Natural killer cell (primary cell): ENCODE results near the gene HIGD2B. TPM values are rescaled to one million over a fixed set of nuclear protein-coding genes. Genes with fewer than 3 reads are reported as not detected.
"Not testable (repeated sequence)": the region's sequence is repeated elsewhere in the genome, so short reads cannot be mapped to it uniquely, and the experiment has no call there.

Experiments
- ATAC-seq, 3 donors: fragments of 150-1000 bp in 2 of 3; fragments of 200-7000 bp in 1 of 3; cut with Tn5 transposase; 1 replicate in 1 of 3; 2 replicates in 2 of 3; pipeline ENCODE4 v1.10.0; 2021; ENCODE audit warnings: mild to moderate bottlenecking in 2 of 3, moderate library complexity in 2 of 3
- DNase-seq, 2 donors: peaks; one replicate each; pipeline versions ENCODE4 v3.0.0 to v3.0.0-alpha.2; 2013 to 2021; ENCODE audit warnings: mixed read lengths in 1 of 2
- H3K27ac ChIP-seq: one replicate; pipeline ENCODE4 v1.5.1; 2013; ENCODE audit warnings: mild to moderate bottlenecking, low read length
- H3K27me3 ChIP-seq: one replicate; pipeline ENCODE4 v1.6.1; 2013; ENCODE audit warnings: low read length; ENCODE audit not compliant: control insufficient read depth, insufficient read depth
- H3K36me3 ChIP-seq: one replicate; pipeline ENCODE4 v1.6.1; 2013; ENCODE audit warnings: low read length; ENCODE audit not compliant: control insufficient read depth, insufficient read depth
- H3K4me1 ChIP-seq: one replicate; pipeline ENCODE4 v1.6.1; 2013; ENCODE audit warnings: low read length; ENCODE audit not compliant: control insufficient read depth, insufficient read depth
- H3K4me3 ChIP-seq: one replicate; pipeline ENCODE4 v1.5.1; 2013; ENCODE audit warnings: low read length
- H3K9me3 ChIP-seq: one replicate; pipeline ENCODE4 v1.6.1; 2013; ENCODE audit warnings: low read length; ENCODE audit not compliant: control insufficient read depth, insufficient read depth
- H3K27ac Mint-ChIP-seq, 2 donors: one replicate each; pipeline ENCODE4 v1.8.0; 2022; ENCODE audit warnings: mild to moderate bottlenecking in 2 of 2, mixed read lengths in 2 of 2, moderate library complexity in 1 of 2
- H3K27me3 Mint-ChIP-seq, 2 donors: one replicate each; pipeline ENCODE4 v1.8.0; 2022; ENCODE audit warnings: low read depth in 2 of 2, mixed read lengths in 2 of 2
- H3K36me3 Mint-ChIP-seq: one replicate; pipeline ENCODE4 v1.8.0; 2022; ENCODE audit warnings: mixed read lengths
- H3K4me1 Mint-ChIP-seq, 2 donors: one replicate each; pipeline ENCODE4 v1.8.0; 2022; ENCODE audit warnings: mixed read lengths in 2 of 2
- H3K4me3 Mint-ChIP-seq: one replicate; pipeline ENCODE4 v1.8.0; 2022; ENCODE audit warnings: mild to moderate bottlenecking, moderate library complexity, mixed read lengths
- H3K9me3 Mint-ChIP-seq, 2 donors: one replicate each; pipeline ENCODE4 v1.8.0; 2022; ENCODE audit warnings: mixed read lengths in 2 of 2
- WGBS: methylation state at CpG from one replicate; pipeline ENCODE4 v1.1.7; 2013; ENCODE audit warnings: missing lambda C conversion rate; ENCODE audit not compliant: insufficient coverage; 5-methylcytosine and 5-hydroxymethylcytosine counted together
- intact Hi-C: fragments of 100-400 bp; cut with micrococcal nuclease; formaldehyde crosslinking; loops from one replicate; pipeline ENCODE4 v1.14.2; 2022
- total RNA-seq, 4 donors: library from RNA; stranded (reverse); fragments of 120-200 nt in 1 of 4; gene quantifications; one replicate each; pipeline versions ENCODE4 v1.2.3 to v1.2.4, GENCODE V29; 2013 to 2022

The HIGD2B gene
- total RNA-seq, 3 donors from 2014 or later (not counting 1 experiment from before 2014, with no cell fraction given), result 0.88 to 1.8 (median 1.1) TPM

DNA sequence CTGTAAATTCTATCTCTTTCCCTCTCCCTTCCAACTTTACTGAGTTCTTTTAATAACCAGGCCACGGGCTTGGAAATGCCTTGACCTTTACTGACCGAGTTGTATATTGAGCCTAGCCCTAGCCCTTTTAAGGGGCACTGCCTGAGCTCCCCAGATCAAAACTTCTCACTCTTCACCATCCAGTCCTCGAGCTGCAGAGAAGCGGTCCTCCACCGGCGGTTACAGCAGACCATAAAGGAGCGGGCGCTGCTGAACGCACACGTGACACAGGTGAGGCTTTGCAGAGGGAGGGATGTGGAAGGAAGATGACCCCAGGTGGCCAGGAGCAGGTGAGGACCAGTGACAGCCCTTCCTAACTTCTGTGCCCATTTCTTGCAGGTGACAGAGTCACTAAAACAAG lies 24.9 kb downstream of the HIGD2B start:
- not testable (repeated sequence) for H3K9me3 Mint-ChIP-seq

DNA sequence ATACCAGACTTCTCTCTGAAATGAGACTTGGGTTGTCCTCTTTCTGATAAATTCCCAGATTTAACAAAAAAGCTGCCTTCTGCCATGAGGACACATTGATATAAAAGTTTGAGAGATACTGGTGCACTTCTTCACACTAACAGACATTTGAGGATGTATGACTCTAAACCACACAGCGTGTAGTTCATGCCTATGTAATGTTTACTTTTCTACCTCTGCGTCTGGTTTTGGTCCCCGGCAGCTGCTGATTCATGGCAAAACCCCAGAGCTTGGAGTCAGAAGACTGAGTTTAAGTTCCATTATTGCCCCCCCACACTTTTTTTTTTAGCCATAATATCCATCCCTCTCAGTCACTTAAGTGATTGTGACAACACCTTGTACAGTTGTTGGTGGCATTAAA lies 30.0 kb downstream of the HIGD2B start:
- WGBS, result no CpG with 5 or more reads among the region's 3 CpGs
- not testable (repeated sequence) for H3K4me3 ChIP-seq, ATAC-seq

More for the DNA sequence above, 24.9 kb downstream of the HIGD2B start:
- H3K27ac Mint-ChIP-seq, H3K4me3 ChIP-seq, H3K27me3 ChIP-seq, DNase-seq, H3K4me3 Mint-ChIP-seq, H3K36me3 ChIP-seq, intact Hi-C loops, H3K27ac ChIP-seq, H3K27me3 Mint-ChIP-seq, H3K4me1 ChIP-seq, H3K36me3 Mint-ChIP-seq, H3K9me3 ChIP-seq, ATAC-seq, H3K4me1 Mint-ChIP-seq: not testable (repeated sequence)
- WGBS, result 70% methylated on average over 2 of the region's 10 CpGs

DNA sequence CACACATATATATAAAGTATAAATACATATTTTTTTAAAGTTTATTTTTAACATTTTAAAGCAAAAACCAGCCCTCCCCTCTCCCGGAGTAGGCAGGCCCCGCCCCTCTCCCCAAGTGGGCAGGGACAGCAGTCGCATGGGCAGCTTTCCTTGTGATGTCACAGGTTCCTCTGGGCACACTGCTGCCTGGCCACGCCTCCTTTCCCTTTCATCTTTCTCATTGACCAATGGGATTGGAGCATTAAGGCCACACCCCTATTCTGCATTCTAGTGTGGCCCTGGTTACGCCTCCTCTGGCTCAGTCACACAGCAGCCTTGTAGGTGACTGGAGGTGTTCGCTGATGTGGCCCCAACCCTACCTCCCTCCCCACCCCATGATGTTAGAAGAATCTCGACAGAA lies 31.6 kb downstream of the HIGD2B start, which contains the start of gene GOLGA6B:
GOLGA6B (plus strand) TSS at position 301 of the 400 bp plus-strand sequence; CDS start at position 342, 41 bp downstream.
- H3K4me1 Mint-ChIP-seq, H3K27ac Mint-ChIP-seq, H3K4me1 ChIP-seq, H3K27me3 Mint-ChIP-seq, H3K27me3 ChIP-seq, intact Hi-C loops, H3K4me3 ChIP-seq, H3K9me3 Mint-ChIP-seq, H3K4me3 Mint-ChIP-seq, H3K27ac ChIP-seq, ATAC-seq, H3K36me3 ChIP-seq, DNase-seq, H3K36me3 Mint-ChIP-seq, H3K9me3 ChIP-seq: not testable (repeated sequence)
- no CpG with 5 or more reads among the region's 7 CpGs for WGBS

More for the DNA sequence above, 30.0 kb downstream of the HIGD2B start:
- H3K9me3 Mint-ChIP-seq, H3K27me3 Mint-ChIP-seq, H3K27ac ChIP-seq, H3K27ac Mint-ChIP-seq, intact Hi-C loops, H3K36me3 ChIP-seq, H3K27me3 ChIP-seq, DNase-seq, H3K4me1 Mint-ChIP-seq, H3K9me3 ChIP-seq, H3K4me3 Mint-ChIP-seq, H3K4me1 ChIP-seq, H3K36me3 Mint-ChIP-seq: not testable (repeated sequence)

DNA sequence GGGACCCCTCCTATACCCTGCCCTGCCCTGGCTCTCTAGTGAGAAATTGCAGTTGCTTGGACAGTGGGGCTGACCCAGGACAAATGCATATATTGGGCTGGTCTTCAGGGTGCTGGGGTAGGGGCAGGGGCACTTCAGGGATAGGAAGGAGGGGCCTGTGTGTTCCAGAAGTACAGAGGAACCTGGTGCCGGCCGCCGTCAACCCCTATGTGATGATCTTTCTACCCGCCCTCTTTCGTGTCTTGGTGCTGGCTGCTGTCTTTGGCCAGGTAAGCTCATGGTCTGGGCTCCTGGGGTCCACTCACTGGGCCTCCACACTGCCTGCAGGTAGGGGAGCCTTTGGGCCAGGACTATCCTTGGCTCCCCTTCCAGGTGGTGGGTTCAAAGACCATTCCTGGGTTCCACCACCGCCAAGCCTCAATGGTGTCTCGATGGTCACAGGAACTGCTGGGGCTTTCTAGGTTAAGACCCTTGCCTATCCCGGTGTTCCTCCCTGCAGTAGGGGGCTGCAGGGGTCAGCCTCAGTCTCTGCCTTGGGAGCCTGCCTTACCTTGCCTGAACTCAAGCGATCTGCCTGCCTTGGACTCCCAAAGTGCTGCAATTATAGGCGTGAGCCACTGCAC lies 37.2 kb downstream of the HIGD2B start:
- H3K36me3 ChIP-seq, intact Hi-C loops, H3K27ac Mint-ChIP-seq, DNase-seq, H3K4me1 ChIP-seq, H3K4me3 Mint-ChIP-seq, H3K27ac ChIP-seq, H3K9me3 ChIP-seq, H3K27me3 ChIP-seq, H3K9me3 Mint-ChIP-seq, H3K4me1 Mint-ChIP-seq, H3K36me3 Mint-ChIP-seq, H3K4me3 ChIP-seq, ATAC-seq, H3K27me3 Mint-ChIP-seq: not testable (repeated sequence)
- 86% methylated on average over 5 of the region's 10 CpGs for WGBS

DNA sequence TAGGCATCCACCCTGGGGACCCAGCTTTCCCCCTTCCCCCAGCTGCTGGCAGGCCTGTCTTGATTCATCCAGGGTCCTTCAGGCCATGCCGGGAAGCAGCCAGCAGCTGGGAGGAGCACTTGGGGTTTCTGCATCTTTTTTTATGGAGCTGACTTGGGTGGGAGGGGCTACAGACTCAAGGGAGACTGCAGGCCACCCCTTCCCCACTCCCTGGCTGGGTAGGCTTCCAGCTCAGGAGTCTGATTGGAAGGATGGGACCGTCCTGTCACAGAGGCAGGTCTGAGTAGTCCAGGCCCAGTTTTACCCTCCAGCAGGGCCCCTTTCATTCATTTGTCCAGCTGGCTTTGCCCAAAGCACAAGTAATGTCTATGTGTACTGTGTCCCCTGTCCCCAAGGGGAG lies 43.7 kb downstream of the HIGD2B start:
- H3K4me1 Mint-ChIP-seq, H3K36me3 ChIP-seq, H3K27me3 Mint-ChIP-seq, H3K4me3 Mint-ChIP-seq, intact Hi-C loops, H3K36me3 Mint-ChIP-seq, DNase-seq, H3K4me3 ChIP-seq, H3K27me3 ChIP-seq, H3K27ac ChIP-seq, H3K27ac Mint-ChIP-seq, H3K4me1 ChIP-seq, H3K9me3 Mint-ChIP-seq, H3K9me3 ChIP-seq, ATAC-seq: not testable (repeated sequence)
- WGBS, result no CpG with 5 or more reads among the region's 2 CpGs

DNA sequence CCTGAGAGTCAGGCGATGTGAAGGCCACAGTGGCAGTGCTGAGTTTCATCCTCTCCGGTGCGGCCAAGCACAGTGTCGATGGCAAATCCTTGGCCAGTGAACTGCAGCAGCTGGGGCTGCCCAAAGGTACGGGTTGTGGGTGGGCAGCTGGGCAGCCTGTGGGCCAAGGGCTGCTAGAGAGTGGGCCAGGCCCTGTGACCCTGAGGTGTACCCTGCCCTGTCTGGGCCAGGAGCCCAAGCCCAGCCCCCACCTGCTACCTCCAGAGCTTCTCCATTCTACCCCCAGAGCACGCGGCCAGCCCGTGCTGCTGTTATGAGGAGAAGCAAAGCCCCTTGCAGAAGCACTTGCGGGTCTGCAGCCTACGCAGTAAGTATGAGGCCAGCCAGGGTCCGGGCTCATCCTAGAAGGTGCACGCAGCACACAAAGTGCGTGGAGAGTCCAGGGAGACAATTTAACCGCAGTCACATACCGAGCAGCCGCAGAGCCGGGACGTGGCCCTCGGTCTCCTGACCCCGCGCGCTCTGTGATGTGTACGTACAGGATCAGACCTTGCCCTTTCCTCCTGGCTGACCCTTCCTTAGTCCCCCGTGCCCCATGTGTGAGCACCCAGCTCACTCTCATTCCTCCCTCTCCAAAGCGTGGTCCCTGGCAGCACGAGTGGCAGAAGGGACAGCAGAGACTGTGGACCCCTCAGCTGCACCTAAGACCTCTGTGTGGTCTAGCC lies 46.1 kb downstream of the HIGD2B start:
- H3K4me3 Mint-ChIP-seq, H3K27me3 Mint-ChIP-seq, H3K4me3 ChIP-seq, H3K36me3 ChIP-seq, H3K27ac ChIP-seq, intact Hi-C loops, H3K36me3 Mint-ChIP-seq, H3K4me1 ChIP-seq, ATAC-seq, H3K4me1 Mint-ChIP-seq, H3K9me3 ChIP-seq, DNase-seq, H3K27ac Mint-ChIP-seq, H3K27me3 ChIP-seq, H3K9me3 Mint-ChIP-seq: not testable (repeated sequence)
- WGBS, result no CpG with 5 or more reads among the region's 26 CpGs

DNA sequence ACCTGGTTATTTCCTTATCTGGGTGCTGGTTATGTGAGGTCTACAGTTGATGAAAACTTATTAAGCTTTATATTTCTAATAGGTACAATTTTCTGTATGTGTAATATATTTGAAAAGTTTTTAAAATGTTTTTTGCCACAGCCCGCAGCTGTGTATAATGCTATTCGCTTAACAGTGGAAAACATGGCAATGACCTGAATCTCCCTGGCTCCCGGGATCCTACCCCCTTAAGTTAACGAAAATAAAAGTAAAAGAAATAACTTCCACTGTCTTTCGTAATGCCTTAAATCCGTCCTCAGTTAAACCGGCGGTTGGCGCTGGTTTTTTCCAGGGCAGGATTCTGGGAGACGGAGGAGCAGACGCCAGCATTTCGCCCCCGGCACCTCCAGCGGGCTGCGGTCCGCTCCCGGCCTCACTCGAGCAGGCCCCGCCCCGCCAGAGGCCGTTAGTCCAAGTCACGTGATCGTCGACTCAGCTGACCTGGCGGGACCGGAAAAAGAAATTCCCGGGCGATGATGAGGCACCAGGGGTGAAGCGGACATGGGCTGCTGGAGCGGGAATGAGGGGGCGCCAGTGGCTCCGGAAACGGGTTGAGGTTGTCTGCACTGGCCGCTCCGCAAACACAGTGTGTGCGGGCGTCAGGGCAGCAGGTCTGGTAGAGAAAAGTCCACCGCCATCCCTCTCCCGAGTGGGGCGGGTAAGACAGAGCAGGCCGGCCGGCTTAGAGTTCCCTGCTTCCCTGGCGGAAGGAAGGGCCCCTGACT lies 49.3 kb downstream of the HIGD2B start:
- H3K4me3 ChIP-seq, result peak overlapping the region; percentile 31
- H3K4me1 Mint-ChIP-seq, H3K27ac ChIP-seq, H3K36me3 Mint-ChIP-seq, H3K9me3 Mint-ChIP-seq, H3K27me3 ChIP-seq, H3K9me3 ChIP-seq, H3K4me1 ChIP-seq, intact Hi-C loops, H3K36me3 ChIP-seq, H3K27me3 Mint-ChIP-seq: not testable (repeated sequence)
- DNase-seq, result peak; percentile 36 to 75
- H3K4me3 Mint-ChIP-seq, result peak overlapping the region; percentile 50
- H3K27ac Mint-ChIP-seq, result peak overlapping the region in 1 of 2 donors; percentile 85
- ATAC-seq, result peak; percentile 46 to 88 (median 86)
- no CpG with 5 or more reads among the region's 43 CpGs for WGBS
